HG02678 (cell line): ENCODE measurements around the gene ADGB.

Experiments used
- ATAC-seq: cut with Tn5 transposase; IDR thresholded peaks from one replicate; pipeline ENCODE4 v1.9.1; 2021; ENCODE audit warnings: mild to moderate bottlenecking, moderate library complexity; ENCODE audit not compliant: unreplicated experiment

ADGB gene

DNA sequence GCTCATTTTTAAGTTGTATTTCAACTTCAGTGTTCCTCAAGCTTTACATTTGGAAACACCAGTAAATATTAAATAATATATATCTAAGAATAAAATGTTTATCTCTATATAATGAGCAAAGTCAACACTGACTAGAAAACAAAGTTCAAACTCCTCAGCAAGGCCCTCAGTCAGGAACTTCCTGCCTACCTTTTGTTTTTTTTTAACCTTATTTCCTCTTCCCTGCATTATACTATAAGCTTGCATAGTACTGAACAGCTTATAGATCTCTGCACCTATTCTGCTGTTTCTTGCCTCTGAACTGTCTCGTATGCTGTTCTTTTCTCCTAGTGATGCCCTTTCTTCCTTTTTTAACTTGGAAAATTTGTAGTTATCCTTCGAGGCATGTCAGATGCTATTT, 29.6 kb downstream of the ADGB start:
- no peak for ATAC-seq

GRCh38 chr6:146634022-146634421, 35.2 kb downstream of the ADGB start:
- no peak for ATAC-seq

DNA sequence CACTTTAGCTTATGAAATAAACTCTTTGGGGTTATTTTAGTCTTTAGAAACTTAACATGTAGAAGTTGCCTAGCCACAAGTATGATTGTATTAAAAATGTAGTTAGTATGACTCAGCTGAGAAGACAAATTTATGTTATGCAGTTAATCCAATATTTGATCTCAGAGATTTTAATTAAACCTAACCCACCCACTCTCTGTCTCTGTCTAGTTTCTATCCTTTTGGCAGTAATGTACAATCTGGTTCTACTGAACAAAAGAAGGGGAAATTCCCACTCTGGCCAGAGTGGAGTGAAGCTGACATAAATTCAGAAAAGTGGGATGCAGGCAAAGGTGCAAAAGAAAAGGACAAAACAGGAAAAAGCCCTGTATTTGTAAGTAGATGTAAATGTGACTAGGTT, 36.4 kb downstream of the ADGB start:
- no peak for ATAC-seq

- no peak for ATAC-seq
Observed at GRCh38 chr6:146636481-146636880, 37.7 kb downstream of the ADGB start.

- no peak for ATAC-seq
Observed at GRCh38 chr6:146642921-146643320, 44.1 kb downstream of the ADGB start.

- ATAC-seq: no peak
Observed at GRCh38 chr6:146650799-146651481, 52.2 kb downstream of the ADGB start.

- ATAC-seq: no peak
Observed at GRCh38 chr6:146651482-146651863, 52.7 kb downstream of the ADGB start.

GRCh38 chr6:146657432-146657831, 58.7 kb downstream of the ADGB start:
- ATAC-seq: no peak

GRCh38 chr6:146664871-146665360, 66.1 kb downstream of the ADGB start:
- no peak for ATAC-seq

DNA sequence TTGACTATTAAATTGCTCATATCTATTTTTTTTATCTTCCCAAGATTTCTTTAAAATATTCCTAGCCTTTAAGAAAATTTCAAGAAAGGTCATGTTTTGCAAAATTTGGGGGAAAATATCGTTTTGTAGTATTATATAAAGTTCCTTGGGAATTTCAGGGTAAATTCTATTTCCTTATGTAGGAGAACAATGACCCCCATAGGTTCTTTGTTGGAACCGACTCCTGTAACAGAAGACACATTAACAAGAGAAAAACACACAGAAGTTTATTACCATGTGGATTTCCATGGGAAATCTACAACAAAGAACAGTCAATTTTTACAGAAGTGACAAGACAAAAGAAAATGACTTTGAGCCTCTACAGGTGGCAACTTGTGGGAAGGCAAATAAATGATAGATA, 68.1 kb downstream of the ADGB start:
- ATAC-seq: no peak

GRCh38 chr6:146670161-146670560, 71.4 kb downstream of the ADGB start:
- no peak for ATAC-seq

GRCh38 chr6:146673069-146673468, 74.3 kb downstream of the ADGB start:
- no peak for ATAC-seq

GRCh38 chr6:146679386-146679785, 80.6 kb downstream of the ADGB start:
- no peak for ATAC-seq

DNA sequence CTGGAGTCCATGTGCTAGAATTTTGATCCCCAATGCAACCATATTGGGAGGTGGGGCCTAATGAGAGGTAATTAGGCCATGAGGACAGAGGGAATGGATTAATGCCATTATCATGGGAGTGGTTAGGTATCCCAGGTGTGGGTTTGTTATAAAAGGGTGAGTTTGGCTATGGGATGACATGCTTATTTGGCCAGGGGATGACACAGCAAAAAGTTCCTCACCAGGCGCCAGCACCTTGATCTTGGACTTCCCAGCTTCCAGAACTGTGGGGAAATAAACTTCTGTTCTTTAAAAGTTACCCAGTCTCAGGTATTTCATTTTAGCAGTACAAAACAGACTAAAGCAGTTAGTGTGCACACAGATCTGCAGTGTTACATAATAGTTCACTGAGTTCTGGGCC, 84.1 kb downstream of the ADGB start:
- no peak for ATAC-seq

DNA sequence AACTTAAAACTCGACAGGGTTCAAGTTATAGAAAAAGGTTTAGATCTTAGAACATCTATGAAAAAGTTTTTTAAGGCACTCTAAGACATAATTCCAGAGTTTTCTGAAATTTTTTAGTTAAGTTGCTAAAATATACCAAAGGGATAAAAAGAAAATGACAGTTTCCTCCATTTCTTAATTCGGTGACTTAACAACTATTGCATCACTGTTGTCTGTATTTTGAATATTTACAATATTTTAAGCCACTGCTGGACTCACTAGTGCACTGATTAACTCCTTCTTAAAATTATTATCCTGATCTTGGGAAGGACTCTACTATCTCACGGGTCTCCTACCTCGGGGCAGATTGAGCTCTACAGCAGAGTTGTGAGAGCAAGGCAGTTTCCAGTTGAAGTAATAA, 91.0 kb downstream of the ADGB start:
- ATAC-seq: no peak

GRCh38 chr6:146693342-146693741, 94.6 kb downstream of the ADGB start:
- no peak for ATAC-seq

DNA sequence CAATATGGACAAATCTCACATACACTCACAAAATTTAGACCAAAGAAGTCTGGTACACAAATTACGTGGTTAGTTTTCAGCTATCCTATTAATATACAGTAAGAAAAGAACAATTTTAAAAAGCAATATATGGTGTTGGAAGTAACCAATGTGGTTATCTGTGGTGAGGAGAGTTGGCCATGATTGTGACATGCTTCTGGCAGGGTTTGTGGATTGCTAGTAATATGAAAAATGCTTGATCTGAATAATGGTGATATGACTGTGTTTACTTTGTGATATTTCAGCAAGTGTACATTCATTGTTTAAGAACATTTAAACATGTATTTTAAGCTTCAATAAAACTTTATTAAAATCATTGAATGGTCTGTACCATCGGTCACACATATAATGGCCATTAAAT, 99.1 kb downstream of the ADGB start:
- no peak for ATAC-seq

- peak; percentile 86 for ATAC-seq
Observed at GRCh38 chr6:146700078-146700686, 101.4 kb downstream of the ADGB start.

- ATAC-seq: no peak
Observed at GRCh38 chr6:146701632-146702031, 102.9 kb downstream of the ADGB start.

GRCh38 chr6:146709036-146709622, 110.4 kb downstream of the ADGB start:
- no peak for ATAC-seq

- ATAC-seq: no peak
Observed at GRCh38 chr6:146719387-146719786, 120.6 kb downstream of the ADGB start.

DNA sequence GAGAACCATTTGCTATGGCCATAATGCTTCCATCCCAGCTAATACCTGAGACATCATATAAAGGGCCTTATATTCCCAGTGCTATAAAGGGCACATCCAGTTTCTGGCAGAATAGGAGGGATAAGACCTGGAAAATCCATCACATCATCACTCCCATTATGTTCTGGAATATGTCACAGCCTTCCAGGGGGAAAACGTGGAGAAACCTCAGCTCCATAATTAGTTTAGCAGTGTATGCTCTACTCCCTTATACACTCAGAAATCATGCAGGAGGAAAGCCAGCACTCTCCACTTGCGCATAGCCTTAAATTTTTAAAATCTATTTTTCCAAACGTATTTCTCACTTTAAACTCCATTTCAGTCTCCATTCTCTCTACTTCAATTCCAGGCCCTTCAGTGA, 140.9 kb downstream of the ADGB start:
- ATAC-seq: no peak
